GM19238 (cell line): ENCODE measurements around the gene CTIF.

Experiments
- DNase-seq: peaks from one replicate; pipeline ENCODE4 v3.0.0; 2011; ENCODE audit warnings: low spot score; ENCODE audit not compliant: insufficient read length

The CTIF gene

DNA sequence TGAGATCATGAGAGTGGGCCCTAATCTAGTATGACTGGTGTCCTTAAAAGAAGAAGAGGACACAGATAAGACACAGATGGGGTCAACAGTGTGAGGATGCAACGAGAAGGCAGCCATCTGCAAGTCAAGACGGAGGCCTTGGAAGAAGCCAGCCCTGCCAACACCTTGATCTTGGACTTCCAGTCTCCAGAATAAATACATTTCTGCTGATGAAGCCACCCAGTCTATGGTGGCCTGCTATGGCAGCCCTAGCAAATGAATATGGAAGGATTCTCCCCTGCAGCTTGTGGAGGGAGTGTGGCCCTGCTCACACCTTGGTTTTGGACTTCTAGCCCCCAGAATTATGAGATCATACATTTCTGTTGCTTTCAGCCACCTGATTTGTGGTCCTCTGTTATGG lies 12.3 kb downstream of the CTIF start:
- no peak for DNase-seq

DNA sequence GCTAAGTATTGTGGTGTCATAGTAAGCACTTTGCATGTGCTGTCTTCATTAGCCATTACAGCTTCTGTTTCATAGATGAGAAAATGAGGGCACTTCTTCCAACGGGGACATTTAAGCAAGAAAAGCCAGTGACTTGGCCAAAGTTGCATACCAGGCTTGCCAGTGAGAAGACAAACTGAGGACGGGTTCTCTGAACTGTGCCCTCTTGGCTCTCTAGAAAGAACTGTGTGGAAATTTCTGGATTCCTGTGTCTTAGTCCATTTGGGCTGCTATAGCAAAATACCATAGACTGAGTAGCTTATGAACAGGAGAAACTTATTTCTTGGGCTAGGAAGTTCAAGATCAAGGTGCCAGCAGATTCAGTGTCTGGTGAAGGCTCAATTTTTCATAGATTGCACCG lies 13.3 kb downstream of the CTIF start:
- no peak for DNase-seq

DNA sequence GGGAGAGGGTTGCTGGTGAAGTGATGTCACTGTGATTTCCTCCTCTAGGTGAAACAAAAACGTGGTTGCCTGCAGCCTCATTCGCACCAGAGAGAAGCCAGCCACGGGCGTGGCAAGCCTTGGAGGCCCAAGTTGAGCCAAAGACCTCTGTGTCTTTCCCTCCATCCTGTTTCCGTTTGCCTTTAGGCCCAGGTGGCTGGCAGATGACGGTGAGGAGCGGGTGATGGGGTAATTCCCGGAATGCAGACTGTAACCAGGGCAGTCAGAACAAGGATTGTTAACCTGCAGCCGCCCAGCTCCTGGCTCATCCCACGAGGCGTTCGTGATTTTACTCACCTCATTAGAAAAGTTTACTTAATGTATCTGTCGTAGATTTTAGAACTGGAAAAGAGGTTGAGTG lies 14.4 kb downstream of the CTIF start:
- no peak for DNase-seq

DNA sequence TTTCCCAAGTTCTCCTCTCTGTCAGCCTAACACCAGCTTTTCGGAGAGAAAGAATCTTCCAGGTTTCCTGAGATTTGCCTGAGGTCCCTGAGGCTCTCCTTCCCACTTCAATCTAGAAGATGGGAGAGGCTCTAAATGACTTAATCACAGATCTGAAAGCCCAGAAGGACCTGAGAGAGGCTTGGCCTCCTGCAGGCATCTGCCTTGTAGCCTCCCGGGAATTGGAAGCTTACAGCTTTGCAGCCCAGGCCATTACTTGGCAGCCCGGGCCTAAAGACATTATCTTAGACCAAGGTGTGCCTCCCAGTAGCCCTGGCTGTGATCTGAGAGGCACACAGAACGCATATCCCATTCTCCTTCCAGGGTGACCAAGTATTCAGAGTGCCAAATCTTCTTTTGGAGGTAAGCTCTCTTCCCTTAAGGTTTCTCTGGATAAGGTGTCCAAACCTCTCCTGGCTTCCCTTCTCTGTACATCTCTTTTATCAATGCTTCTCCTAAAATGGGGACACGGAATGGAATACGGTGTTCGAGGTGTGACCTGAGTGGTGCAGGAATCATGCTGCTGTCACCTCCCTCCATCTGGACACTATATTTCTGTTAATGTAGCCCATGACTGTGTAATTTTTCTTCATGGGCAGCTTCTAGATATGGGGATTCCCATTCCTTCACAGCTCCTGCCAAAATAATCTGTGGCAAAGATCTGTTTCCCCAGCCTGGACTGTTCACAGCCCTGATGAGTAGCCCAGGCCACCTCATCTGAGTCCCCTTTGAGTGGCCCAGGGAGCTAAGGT lies 16.0 kb downstream of the CTIF start:
- DNase-seq = no peak

DNA sequence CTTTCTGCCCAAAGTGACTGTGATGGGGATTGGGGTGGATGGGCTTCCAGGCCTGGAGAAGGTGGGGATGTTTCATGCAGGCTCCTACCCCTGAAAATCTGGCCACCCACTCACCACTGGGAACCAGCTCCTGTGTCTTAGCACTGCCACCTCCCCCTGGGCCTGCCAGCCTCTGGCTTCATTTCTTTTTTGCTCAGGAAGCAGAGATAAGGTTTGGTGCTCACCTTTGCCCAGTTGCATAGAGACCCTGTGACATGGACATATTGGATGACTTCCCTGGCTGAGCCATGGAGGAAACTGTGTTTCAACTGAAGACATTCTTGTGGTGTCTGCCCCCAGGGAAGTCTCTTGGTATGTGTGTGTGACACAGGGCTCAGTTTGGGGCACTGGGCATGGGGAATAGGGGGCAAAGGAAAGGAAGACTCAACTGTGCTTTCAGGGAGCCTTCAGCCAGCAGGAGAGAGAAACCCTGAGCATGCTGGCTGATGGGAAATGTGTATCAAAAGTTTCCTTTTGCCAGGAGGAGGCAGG lies 16.7 kb downstream of the CTIF start:
- DNase-seq = no peak

DNA sequence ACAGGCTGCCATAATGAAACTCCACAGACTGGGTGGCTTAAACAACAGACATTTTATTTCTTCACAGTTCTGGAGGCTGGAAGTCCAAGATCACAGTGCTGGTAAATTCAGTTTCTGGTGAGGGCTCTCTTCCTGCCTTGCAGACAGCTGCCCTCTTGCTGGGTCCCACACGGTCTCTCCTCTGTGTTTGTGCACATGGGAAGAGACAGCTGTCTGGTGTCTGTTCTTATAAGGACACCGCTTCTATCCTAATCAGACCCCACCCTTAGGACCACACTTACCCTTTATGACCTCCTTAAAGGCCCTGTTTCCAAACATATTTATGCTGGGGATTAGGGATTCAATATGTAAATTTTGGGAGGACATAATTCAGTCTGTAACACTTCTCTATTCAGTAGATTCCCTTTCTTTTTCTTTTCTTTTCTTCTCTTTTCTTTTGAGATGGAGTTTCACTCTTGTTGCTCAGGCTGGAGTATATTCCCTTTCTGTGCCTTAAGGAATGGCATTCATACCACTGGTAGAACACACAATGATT lies 18.9 kb downstream of the CTIF start:
- DNase-seq = no peak

DNA sequence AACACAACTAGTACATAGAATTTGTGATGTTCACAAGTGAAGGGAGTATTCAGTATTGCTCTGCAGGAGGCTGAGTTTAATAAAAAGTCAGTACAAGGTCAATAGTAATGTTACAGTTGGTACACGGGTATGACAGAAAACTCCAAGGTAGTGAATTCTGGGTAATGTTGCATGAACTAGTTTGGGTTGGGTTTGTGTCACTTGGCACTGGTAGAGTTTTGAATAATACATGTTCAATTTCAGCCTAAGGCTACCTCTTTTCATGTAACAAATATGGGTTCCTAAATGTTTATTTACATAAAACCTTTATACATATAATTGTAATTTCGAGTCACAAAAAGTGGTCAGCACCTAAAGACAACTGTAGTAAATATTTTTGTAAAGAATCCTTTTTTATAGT lies 19.4 kb downstream of the CTIF start:
- DNase-seq = no peak

DNA sequence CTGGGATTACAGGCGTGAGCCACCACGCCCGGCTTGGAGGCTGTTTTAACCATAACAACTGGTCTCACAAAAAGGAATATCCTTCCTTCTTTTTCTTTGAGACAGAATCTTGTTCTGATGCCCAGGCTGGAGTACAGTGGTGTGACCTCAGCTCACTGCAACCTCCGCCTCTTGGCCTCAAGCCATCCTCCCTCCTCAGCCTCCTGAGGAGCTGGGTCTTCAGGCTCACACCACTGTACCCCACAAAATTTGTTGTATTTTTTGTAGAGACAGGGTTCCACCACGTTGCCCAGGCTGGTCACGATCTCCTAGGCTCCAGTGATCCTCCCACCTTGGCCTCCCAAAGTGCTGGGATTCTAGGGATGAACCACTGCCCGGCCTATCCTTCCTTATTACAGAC lies 21.7 kb downstream of the CTIF start:
- no peak for DNase-seq

DNA sequence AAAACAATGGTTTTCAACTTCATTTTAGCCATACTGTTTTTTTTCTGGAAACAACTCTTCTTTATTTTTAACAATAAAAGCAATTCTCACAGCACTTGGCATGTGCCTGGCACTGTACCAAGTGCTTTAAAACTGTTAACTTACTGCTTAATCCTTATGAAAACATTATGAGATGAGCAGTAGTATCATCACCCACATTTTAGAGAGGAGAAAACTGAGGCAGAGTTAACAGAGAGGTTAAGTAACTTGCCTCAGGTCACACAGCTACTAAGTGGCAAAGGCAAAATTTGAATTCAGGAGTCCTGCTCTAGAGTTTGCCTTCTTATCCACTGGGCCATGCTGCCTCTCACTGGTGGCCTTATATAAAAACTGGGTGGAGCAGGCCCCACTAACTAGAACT lies 23.2 kb downstream of the CTIF start:
- DNase-seq = no peak

DNA sequence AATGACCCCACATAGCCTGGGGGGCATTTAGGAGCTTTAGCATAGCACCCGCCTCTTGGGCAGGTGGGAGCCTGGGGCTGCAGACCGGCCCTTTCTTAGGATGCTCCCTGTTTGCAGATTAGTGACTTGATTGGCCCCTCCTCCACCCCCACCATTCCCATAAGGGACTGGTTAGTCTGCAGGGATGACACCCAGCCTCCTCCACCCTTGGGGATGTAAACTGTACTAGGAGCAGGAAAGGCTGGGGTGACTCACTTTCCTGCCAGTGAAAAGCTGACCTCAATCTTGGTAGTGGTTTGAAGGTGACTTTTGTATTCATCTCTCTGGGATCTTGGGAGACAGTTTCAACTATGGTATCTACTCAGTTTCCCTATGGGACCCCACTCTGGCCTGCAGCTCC lies 24.2 kb downstream of the CTIF start:
- DNase-seq = no peak

DNA sequence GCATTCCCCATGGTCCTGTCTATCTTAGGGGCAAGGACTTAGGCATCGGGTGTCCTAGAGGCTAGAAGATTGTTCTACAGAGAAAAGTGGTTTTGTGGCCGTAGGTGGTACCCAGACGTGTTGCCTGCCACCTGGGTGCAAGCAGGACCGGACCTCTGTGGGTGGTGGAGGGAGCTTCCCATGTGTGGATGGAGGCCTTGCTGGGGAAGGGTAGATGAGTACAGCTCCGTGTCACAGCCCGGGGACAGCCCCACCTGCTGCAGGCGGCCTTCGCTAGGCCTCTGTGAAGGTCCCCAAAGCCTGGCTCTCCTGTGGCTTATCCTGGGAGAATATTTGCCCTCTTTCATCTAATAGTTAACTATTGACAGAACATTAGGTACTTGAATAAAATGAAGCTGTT lies 25.3 kb downstream of the CTIF start:
- DNase-seq = no peak

DNA sequence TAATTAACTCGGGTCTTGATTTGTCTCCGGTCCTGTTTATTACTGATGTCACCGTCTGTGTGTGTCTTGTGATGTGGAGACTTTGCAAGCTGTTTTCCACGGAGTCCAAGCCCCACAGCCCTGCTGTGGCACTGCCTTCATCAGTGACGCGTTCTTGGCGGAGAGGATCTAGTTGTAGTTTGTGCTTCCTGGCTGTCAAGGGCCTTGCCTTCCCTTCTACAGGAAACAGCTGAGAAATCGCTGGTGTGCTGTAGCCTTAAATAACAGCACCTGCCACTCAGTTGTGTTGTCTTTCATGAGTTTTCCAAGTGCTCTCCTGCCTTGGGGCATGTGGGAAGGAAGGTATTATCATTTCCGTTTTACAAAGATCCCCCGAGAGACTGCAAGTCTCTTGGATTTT lies 26.3 kb downstream of the CTIF start:
- no peak for DNase-seq

DNA sequence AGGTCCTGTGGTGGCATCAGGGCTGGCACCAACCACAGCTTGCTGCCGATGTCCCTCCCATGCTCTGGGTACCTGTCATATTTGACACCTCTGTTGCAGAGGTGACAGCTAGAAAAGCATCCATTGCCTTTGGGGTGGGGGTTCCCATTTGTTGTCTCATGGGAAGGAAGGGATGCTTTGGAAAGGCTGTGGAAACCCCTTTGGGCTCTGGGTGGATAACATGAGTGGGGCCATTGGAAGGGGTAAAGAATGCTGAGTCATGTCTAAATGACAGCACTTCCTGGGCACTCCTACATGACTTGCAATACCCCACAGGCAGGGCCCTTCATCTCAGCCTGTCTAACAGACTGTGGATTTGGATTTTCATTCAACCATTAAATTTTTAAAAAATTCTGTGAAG lies 27.8 kb downstream of the CTIF start:
- no peak for DNase-seq

DNA sequence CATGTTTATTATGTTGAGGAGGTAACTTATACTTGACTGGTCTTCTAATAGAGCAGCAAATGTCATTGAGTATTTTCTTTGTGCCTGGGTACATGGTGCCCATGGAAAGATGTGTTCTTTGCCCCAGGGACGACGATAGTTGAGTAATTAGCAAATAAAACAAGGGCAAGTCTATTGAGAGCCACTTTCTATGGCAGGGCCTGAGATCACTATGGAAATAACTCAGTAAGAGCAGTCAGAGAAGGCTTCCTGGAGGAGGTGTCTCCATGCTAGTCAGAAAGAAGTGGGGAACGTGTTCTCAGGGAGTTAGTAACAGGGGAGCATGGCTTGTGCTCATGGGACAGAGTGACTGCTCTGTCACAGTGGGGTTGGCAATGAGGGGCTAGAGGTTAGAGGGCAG lies 28.6 kb downstream of the CTIF start:
- DNase-seq = no peak

DNA sequence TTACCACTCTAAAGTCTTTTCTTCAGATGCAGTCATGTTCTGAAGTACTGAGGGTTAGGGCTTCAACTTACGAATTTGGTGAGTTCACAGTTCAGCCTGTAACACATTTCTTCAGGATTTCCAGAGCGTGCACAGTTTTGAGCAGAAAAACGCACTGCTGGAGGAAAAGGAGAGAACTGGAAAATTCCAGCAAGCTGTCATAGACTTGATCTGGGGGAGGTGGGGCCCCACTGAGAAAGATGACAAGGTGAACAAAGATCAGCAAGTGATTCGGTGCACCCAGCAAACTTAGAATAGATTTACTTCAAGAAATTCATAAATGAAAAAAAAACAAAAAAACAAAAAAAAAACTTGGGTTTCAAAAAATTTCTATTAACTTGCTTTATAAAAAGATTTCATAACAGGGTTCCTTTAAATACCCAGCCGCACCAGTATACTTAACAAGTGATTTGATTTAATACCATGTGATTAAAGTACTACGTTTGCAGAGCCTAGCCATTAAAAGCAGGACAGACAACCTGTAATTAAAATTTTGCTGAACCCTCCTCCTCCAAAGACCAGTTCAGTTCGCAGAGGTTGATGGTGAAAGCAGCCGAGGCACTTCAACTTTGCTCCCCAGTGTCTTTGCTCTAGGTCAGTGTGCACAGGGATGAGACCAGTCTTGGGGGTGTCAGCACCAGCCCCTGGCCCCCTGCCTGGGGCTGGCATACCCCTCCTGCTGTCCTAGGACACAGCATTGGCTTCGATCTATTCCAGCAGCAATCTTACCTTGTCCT lies 30.5 kb downstream of the CTIF start:
- DNase-seq = no peak

DNA sequence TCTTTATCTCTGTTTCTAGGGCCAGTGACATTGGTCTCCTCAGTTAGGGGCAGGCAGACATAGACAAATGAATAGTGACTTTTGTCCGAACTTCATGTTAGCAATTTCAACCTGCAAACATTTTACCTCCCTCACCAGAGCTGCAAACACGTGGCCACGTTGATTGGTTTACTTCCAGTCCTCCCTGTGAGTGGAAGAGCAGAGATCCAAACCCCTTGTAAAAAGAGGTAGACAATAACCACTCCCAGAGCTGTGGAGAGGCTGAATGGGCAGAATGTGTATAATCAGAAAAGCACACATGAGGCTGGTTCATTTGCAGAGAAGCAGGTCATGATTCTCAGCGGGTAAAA lies 31.1 kb downstream of the CTIF start:
- no peak for DNase-seq

DNA sequence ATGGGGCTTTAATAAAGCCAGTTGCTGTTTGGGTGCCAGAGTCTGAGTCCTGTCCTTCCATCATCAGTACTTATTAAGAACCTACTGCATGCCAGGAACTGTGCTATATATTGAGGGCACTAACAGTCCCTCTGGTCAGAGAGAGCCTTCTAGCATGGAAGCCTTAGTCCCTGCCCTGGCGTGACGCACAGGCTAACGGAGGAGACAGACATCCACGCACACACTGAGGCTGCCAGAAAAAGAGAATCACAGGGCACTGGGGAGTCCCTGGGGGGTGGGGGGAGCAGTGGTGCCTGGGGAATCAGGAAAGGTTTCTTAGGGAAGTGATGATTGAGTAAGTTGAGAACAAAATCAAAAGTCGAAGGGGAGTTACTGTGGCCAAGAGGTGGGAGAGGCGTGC lies 31.5 kb downstream of the CTIF start:
- no peak for DNase-seq

DNA sequence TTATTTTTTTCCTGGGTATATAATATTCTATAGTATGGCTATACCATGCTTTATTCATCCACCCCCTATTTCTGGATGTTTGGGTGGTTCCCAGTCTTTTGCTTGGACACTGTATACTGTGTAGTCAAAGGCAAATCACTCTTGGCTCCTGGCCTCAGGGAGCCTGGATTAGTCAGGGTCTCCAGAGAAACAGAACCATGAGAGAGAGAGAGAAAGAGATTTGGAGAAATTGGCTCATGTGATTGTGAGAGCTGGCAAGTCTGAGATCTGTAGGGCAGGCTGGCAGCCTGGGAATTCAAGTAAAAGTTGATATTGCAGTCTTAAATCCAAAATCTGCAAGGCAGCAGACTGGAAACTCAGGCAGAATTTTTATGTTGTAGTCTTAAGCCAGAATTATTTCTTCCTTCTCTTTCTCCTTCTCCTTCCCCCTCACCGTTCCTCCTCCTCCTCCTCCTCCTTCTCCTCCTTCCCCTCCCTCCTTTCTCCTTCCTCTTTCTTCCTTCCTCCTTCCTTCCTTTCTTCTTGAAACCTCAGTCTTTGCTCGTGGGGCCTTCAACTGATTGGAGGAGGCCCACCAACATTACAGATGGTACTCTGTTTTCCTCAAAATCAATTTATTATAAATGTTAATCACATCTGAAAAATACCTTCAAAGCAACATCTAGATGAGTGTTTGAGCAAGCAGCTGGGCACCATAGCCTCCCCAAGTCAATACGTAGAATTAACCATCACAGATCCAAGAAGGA lies 33.0 kb downstream of the CTIF start:
- DNase-seq = no peak

DNA sequence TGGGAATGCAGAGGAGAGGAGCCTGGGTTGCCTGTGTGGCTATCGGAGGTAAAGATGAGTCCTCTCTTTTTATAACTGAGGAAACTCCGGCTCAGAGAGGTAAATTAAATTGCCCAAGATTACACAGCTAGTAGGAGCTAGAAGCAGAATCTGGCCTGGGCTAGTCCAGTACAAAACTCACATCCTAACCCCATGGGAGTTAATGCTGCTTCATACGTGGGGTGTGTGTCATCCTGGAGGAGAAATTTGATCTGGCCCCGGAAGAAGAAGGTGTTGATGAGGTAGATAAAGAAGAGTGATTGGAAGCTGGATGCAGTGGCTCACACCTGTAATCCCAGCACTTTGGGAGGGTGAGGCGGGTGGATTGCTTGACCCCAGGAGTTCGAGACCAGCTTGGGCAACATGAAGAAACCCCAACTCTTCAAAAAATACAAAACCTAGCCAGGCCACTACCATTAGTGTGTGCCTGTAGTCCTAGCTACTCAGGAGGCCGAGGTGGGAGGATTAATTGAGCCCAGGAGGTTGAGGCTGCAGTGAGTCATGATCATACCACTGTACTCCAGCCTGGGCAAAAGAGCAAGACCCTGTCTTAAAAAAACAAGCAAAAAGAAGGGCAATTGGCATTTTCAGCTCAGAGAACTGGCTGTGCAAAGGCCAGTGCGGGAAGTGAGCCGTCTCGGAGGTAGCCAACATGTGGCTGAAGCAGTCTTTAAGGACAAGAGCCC lies 33.7 kb downstream of the CTIF start:
- no peak for DNase-seq

DNA sequence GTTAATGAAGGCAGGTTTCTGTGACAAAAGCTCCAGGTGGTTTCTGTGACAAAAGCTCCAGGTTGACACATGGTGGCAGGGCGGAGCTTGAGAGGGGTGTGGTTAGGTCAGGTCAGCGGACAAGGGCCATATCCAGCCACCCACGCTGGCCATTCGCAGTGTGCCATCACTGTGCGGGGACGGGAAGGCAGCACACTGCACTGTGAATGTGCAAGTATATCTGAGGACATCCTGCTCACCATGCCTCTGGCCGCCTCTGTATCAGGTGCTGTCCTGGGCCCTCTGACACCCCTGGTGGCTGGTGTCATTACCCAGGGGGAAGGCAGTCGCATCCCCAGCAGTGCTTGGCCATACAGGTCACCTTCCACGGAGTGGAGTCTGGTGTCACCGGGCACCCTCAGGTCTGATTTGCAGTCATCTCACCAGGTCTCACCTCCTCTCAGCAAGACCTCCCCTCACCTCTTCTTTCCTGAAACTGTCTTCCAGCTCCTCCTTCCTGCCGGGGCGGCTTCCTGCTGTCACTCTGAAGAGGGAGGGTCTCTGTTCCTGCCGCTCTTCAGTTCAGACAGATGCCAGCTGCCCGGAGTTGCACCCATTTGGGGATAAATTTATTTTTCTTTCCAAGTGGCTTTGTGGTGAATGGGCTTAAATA lies 34.9 kb downstream of the CTIF start:
- DNase-seq = no peak
